LNCaP clone FGC (cell line): ENCODE results near the gene RBPJ.

ENCODE experiments used
- DNase-seq: peaks from one replicate; pipeline ENCODE4 v3.0.0-alpha.2; 2011; ENCODE audit warnings: low read depth
- H3K4me3 ChIP-seq: 2 replicates; pipeline ENCODE4 v1.5.1; 2011; ENCODE audit warnings: mild to moderate bottlenecking, low read depth, low read length, control low read depth
- TF ChIP-seq, protein P1 (sequence below): IDR thresholded peaks from 2 replicates; pipeline ENCODE4 v1.5.1; 2012; ENCODE audit warnings: mild to moderate bottlenecking; ENCODE audit not compliant: control insufficient read depth, insufficient read depth; ENCODE audit errors: extremely low read depth

The RBPJ gene

DNA sequence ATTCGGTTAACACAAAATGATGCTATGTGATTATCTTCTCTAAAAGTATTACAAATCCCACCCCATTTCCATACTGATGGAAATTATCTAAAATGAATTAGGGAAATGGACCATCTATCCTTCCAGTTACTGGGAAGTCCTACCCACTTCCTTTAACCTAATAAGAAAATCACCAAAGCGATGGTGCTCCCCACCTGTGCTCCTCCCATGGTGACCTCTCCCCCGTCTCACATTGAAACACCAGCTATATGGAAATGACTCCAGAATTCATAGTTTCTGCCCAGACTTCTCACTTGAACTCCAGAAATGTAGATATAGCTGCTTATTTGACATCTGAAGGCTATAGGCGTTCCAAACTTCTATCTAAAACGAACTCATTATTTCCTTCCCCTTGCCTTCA, 121.0 kb downstream of the RBPJ start:
- no peak for DNase-seq
- TF ChIP-seq, protein P1, sequence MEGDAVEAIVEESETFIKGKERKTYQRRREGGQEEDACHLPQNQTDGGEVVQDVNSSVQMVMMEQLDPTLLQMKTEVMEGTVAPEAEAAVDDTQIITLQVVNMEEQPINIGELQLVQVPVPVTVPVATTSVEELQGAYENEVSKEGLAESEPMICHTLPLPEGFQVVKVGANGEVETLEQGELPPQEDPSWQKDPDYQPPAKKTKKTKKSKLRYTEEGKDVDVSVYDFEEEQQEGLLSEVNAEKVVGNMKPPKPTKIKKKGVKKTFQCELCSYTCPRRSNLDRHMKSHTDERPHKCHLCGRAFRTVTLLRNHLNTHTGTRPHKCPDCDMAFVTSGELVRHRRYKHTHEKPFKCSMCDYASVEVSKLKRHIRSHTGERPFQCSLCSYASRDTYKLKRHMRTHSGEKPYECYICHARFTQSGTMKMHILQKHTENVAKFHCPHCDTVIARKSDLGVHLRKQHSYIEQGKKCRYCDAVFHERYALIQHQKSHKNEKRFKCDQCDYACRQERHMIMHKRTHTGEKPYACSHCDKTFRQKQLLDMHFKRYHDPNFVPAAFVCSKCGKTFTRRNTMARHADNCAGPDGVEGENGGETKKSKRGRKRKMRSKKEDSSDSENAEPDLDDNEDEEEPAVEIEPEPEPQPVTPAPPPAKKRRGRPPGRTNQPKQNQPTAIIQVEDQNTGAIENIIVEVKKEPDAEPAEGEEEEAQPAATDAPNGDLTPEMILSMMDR, result no peak
- no peak overlapping the region for H3K4me3 ChIP-seq

DNA sequence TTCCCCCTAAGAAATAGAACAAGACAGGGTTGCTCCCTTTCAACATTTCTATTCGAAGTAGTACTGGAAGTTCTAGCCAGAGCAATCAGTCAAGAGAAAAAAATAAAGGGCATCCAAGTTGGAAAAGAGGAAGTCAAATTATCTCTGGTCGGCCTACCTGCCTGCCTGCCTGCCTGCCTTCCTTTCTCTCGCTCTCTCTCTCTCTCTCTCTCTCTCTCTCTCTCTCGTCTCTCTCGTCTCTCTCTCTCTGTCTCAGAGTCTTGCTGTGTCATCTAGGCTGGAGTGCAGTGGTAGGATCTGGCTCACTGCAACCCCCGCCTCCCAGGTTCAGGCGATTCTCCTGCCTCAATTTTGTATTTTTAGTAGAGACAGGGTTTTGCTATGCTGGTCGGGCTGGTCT, 126.6 kb downstream of the RBPJ start:
- H3K4me3 ChIP-seq, result no peak overlapping the region
- DNase-seq, result no peak
- TF ChIP-seq, protein P1, result no peak

DNA sequence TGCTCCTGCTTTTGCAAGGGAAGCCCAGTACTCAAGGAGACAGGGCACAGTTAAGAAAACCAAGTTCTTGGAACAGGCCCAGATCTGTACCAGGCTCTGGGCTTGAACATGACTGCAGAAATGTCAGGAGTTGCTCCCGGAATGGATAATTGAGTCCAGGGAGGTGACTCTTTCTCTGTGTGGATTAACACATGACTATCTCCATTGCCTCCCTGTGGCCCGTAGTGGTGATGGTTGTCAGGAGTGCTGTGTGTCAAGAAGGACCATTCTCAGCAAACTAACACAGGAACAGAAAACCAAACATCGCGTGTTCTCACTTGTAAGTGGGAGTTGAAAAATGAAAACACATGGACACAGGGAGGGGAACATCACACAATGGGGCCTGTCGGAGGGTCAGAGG, 129.6 kb downstream of the RBPJ start:
- TF ChIP-seq, protein P1, result no peak
- no peak overlapping the region for H3K4me3 ChIP-seq
- DNase-seq, result no peak

DNA sequence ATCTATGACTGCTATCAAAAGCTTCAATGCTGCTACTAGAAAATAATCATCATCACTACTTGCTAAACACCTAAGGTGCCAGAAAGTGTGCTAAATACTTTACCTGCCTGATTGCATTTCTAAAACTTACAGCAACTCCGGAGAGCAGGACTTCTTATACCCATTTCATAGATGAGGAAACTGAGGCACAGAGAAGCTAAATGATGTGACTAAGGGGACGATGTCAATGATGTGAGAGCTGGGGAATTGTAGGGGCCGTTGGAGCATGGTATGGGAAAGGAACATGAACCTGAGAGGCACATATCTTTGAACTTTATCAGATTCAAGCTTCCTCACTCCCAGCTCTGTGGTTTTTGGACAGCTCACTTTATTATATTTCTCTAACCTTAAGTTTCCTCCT, 130.8 kb downstream of the RBPJ start:
- TF ChIP-seq, protein P1, result no peak
- DNase-seq, result no peak
- no peak overlapping the region for H3K4me3 ChIP-seq

DNA sequence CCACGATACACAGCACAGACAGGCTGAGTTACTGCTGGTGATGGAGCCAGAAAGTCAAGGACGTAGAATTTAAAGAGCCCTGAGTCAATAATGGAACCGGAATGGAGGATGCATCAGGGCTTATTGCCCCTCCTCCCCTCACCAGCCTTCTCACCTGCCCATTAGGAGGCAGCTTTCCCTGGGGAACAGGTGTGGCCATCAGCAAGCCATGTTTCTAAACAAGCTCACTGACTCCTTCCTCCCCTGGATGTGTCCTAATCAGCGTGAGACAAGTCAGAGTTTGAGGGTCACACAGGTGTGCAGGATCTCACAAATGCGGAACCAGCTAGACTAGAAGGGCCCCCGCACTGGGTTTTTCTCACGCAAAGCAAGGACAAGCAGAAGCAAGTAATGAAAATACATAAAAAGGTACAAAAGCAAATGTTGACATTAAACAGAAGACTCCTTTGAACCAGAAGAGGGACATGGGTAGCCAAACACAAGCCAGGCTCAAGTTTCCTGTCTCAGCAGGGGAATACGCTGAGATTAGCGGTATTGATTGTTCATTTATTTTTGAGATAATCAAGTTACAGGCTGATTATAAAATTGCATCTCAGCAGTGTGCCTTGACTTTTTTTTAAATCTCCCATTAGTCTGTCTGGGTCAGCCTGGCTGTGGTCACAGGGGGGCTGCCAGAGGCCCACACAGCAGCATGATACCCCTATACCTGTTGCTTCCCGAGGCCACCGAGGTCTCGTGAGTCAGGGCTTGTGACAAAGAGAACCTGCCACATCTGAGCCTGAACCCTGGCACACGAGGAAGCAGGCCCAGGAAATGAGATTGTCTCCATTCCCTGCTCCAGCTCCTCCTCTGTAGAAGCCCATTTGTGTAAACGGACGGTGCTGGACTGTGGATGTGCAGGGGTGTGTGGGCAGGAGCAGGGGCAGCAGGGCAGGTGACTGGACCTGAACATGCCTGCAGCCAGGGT, 132.0 kb downstream of the RBPJ start:
- peak; percentile 33 for DNase-seq
- no peak overlapping the region for H3K4me3 ChIP-seq
- TF ChIP-seq, protein P1, result no peak

DNA sequence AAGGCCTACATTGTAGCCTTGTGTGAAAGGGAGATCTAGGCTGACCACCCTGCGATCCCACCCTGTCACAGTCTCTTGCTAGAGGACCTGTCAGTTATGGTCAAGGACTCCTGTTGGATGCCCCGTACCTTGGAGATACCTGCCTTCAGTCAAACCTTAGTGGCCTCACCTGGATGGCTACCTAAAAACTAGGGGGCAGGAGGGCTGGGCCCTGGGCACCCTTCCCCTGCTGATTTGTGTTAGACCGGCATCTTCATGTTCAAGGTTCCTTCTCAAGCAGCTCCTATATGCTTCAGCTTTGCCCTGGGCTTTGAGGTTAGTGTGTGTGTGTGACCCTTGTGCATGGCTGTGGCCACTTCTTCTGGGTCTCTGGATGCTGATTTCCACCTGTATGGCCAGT, 134.1 kb downstream of the RBPJ start:
- no peak for DNase-seq
- TF ChIP-seq, protein P1, result no peak
- H3K4me3 ChIP-seq, result no peak overlapping the region
